HL-60/S4 treated with phorbol 12-myristate 13-acetate at 8.2 ng/mL for 4 days and 3 days (cell line): ENCODE measurements around the gene CDC34.

Source experiments
- in situ Hi-C: fragments of 300-500 bp; cut with MboI; formaldehyde crosslinking; loops from 2 replicates; pipeline ENCODE4 v1.15.0; 2022; ENCODE audit warnings: low sequenced_read_pairs

CDC34 gene

GRCh38 chr19:518598-519231 lies 12.8 kb upstream of the CDC34 start:
- in situ Hi-C loops, result no loop called here

GRCh38 chr19:519449-519865 lies 12.1 kb upstream of the CDC34 start:
- in situ Hi-C loops, result no loop called here

GRCh38 chr19:522726-523125 lies 8.8 kb upstream of the CDC34 start:
- in situ Hi-C loops, result no loop called here

DNA sequence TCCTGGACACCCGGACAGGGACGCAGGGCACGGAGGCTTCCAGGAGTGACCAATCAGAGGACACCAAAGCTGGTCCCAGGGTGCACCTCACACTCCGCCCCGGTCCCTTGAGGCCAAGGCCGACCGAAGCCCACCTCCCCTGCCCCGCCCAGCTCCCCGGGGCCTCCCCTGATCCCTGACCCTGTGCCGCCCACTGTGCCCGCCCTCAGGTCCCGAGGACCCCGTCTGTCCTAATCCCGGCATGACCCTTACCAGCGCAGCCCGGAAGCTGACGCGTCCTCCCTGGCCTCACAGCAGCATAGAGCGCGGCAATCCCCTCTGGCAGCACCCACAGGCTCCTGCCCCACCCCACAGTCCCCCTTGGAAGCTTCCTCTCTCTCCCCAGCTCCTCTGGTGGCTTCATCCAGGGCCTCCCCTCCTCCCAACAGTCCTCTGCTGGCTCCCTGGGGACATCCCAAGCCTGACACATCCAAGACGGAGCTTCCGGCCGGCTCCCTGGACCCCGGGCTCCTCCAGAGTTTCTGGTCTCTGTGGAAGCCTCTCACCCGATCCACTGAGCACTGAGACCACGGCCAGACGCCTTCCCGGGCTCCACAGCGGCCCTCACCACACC lies 7.4 kb upstream of the CDC34 start:
- in situ Hi-C loops, result no loop called here

DNA sequence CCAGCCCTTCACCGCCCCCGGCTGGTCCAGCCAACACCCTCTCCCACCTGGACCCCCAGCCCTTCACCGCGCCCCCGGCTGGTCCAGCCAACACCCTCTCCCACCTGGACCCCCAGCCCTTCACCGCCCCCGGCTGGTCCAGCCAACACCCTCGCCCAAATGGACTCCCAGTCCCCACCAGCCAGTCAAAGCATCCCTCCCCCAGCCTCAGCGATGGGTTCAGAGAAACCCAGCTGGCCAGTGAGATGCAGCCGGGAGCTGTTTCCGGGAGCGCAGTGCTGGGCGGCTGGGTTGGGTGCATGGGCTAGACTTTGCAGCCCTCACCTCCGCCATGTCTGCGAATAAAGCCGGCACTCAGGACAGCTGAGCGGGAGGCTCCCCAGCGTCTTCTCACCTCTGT lies 6.5 kb upstream of the CDC34 start:
- in situ Hi-C loops, result no loop called here

DNA sequence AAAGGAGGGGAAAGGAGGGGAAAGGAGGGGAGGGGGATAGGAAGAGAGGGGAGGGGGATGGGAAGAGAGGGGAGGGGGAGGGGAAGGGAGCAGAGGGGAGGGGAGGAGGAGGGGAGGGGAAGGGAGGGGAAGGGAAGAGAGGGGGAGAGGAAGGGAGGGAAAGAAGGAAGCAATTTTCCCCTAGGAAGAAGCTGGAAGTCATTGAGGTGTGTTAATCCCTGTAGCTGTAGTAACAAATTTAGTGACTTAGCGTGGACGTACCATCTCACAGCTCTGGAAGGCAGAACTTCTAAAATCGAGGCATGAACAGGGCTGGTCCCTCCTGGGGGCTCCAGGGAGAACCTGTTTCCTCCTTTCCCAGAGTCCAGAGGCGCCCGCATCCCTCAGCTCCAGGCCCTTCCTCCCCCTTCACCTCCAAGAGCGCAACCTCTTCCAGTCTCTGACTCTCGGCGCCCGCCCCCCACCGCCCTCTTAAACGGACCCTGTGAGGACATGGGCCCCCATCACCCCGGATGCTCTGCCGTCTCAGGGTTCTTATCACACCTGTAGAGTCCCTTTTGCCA lies 5.6 kb upstream of the CDC34 start:
- in situ Hi-C loops, result no loop called here

- in situ Hi-C loops, result no loop called here
Observed at GRCh38 chr19:530134-531008, 1.2 kb upstream of the CDC34 start.

GRCh38 chr19:531009-531752 lies 379 bp upstream of the CDC34 start:
- in situ Hi-C loops, result no loop called here

- in situ Hi-C loops, result no loop called here
Observed at GRCh38 chr19:532561-533363, 1.2 kb downstream of the CDC34 start.

- in situ Hi-C loops, result no loop called here
Observed at GRCh38 chr19:533364-534058, 2.0 kb downstream of the CDC34 start.

GRCh38 chr19:534088-534487 lies 2.5 kb downstream of the CDC34 start:
- in situ Hi-C loops, result no loop called here

GRCh38 chr19:535017-535835 lies 3.7 kb downstream of the CDC34 start:
- in situ Hi-C loops, result no loop called here

GRCh38 chr19:536031-536880 lies 4.7 kb downstream of the CDC34 start:
- in situ Hi-C loops, result no loop called here

- in situ Hi-C loops, result no loop called here
Observed at GRCh38 chr19:536881-537404, 5.4 kb downstream of the CDC34 start.

DNA sequence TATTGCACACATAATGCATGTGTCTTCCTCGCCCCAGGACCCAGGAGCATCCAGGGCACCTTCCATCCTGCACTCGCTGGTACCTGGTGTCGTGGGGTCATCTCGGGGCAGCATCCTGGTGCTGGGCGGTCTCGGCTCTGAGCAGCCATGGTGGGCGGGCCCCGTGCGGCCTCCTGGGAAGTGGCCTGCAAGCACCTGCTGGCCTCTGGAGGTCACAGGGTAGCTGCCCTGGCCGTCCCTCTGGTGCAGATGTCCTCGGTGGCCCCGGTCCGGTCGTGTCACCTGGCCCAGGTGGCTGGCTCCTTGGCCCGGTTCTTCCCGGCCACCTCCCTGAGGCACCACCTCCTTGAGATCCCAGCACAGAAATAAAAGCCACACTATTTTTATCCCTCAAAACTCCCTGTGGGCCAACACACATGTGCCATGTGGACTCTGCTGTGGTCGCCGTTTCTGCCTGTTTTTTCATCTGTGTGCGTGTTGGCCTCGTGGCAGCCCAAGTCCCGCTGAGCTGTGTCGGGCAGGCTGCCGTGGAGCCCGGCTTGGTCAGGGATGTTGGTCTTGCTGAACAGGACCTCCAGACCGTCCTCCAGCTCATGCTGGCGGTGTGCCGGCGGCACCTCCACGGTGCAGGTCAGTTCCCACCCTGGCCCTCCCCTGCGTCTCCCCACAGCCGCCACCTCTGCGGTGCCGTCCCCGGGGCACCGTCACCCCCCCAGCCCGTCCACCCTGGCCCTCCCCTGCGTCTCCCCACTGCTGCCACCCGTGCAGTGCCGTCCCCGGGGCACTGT lies 7.3 kb downstream of the CDC34 start:
- in situ Hi-C loops, result no loop called here

DNA sequence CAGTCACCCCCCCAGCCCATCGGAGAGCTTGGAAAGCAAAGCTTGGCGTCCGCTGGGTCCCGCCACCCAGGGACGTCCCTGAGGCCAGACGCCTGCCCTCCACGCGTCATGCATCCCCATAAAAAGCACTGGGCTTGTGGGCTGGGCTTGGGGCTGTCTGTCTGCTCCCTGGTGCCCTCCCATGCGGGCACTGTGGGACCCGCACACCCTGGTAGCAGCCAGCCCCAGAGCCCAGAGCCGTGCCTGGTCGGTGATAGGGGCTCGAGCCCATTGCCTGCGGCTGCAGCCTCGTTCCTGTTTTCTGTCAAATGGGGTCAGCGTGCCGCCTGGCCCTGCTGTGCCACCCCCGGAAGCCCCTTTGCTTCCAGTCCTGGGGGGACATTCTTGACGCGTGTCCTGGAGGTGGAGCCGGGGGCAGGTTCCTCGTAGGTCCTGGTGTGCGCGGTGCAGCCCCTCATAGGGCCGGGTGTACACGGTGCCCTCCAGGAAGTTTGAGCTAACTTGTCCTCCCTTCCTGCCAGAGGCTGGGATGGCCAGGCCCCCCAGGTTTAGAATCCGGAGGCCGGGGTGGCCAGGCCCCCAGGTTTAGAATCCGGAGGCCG lies 8.0 kb downstream of the CDC34 start:
- in situ Hi-C loops, result no loop called here
